WTC11 (cell line): ENCODE results near the gene GATM. TPM values are rescaled to one million over a fixed set of nuclear protein-coding genes. Genes with fewer than 3 reads are reported as not detected.

ENCODE experiments used
- ATAC-seq: fragments of 200-7000 bp; cut with Tn5 transposase; 2 replicates; pipeline ENCODE4 v1.10.0; 2021; ENCODE audit warnings: mild to moderate bottlenecking, moderate library complexity
- CTCF ChIA-PET: fragments of 300-600 bp; sonication (Branson Sonifier 250); formaldehyde crosslinking; loops from one replicate; lab custom pipeline; 2021; ENCODE audit warnings: antibody characterized with exemption; lab: Charles Lee
- POLR2A ChIA-PET: fragments of 350-600 bp; sonication (Branson Sonifier 250); formaldehyde crosslinking; loops from one replicate; lab custom pipeline; 2021; ENCODE audit warnings: antibody characterized with exemption; lab: Charles Lee
- DNase-seq: peaks from one replicate; pipeline ENCODE4 v3.0.0; 2021; ENCODE audit warnings: low spot score
- H3K27ac Mint-ChIP-seq: 2 replicates; pipeline ENCODE4 v1.8.0; 2021; ENCODE audit warnings: mixed read lengths
- H3K27me3 Mint-ChIP-seq: 2 replicates; pipeline ENCODE4 v1.8.0; 2021; ENCODE audit warnings: low read depth, mild to moderate bottlenecking, moderate library complexity, mixed read lengths
- H3K36me3 Mint-ChIP-seq: 2 replicates; pipeline ENCODE4 v1.8.0; 2021; ENCODE audit warnings: mixed read lengths
- H3K4me1 Mint-ChIP-seq: 2 replicates; pipeline ENCODE4 v1.8.0; 2022; ENCODE audit warnings: mixed read lengths
- H3K4me3 Mint-ChIP-seq: 2 replicates; pipeline ENCODE4 v1.8.0; 2021; ENCODE audit warnings: mild to moderate bottlenecking, moderate library complexity, mixed read lengths
- H3K9me3 Mint-ChIP-seq: 2 replicates; pipeline ENCODE4 v1.8.0; 2021; ENCODE audit warnings: mixed read lengths
- FOXJ3 ChIP-seq: sonication (generic); formaldehyde crosslinking; IDR thresholded peaks from 2 replicates; pipeline ENCODE4 v1.9.0; 2021; ENCODE audit warnings: missing genetic modification reagents, mild to moderate bottlenecking, borderline replicate concordance
- FOXP1 ChIP-seq: sonication (generic); formaldehyde crosslinking; IDR thresholded peaks from 2 replicates; pipeline ENCODE4 v1.8.0; 2022; ENCODE audit warnings: missing genetic modification reagents, mild to moderate bottlenecking, moderate library complexity, borderline replicate concordance
- IRF2 ChIP-seq: sonication (generic); formaldehyde crosslinking; IDR thresholded peaks from 2 replicates; pipeline ENCODE4 v1.8.0; 2022; ENCODE audit warnings: low read depth, missing genetic modification reagents, borderline replicate concordance
- MYBL2 ChIP-seq: sonication (generic); formaldehyde crosslinking; IDR thresholded peaks from 2 replicates; pipeline ENCODE4 v1.8.1; 2023; ENCODE audit warnings: mild to moderate bottlenecking, moderate library complexity, missing genetic modification reagents
- NFYB ChIP-seq: sonication (generic); formaldehyde crosslinking; conservative IDR thresholded peaks from 2 replicates; pipeline ENCODE4 v1.8.0; 2022; ENCODE audit warnings: low read depth, missing genetic modification reagents
- NR2C2 ChIP-seq: sonication (generic); formaldehyde crosslinking; IDR thresholded peaks from 2 replicates; pipeline ENCODE4 v1.8.0; 2022; ENCODE audit warnings: mild to moderate bottlenecking, missing genetic modification reagents
- SMAD3 ChIP-seq: sonication (generic); formaldehyde crosslinking; IDR thresholded peaks from 2 replicates; pipeline ENCODE4 v1.8.0; 2022; ENCODE audit warnings: missing genetic modification reagents, mild to moderate bottlenecking, borderline replicate concordance
- TEAD4 ChIP-seq: sonication (generic); formaldehyde crosslinking; IDR thresholded peaks from 2 replicates; pipeline ENCODE4 v1.8.0; 2022; ENCODE audit warnings: mild to moderate bottlenecking, missing genetic modification reagents
- ZBTB43 ChIP-seq: sonication (generic); formaldehyde crosslinking; IDR thresholded peaks from 2 replicates; pipeline ENCODE4 v1.8.1; 2023; ENCODE audit warnings: mild to moderate bottlenecking, missing genetic modification reagents
- ZNF138 ChIP-seq: sonication (generic); formaldehyde crosslinking; conservative IDR thresholded peaks from 2 replicates; pipeline ENCODE4 v1.8.1; 2022; ENCODE audit warnings: mild to moderate bottlenecking, moderate library complexity, missing genetic modification reagents
- ZNF232 ChIP-seq: sonication (generic); formaldehyde crosslinking; IDR thresholded peaks from 2 replicates; pipeline ENCODE4 v1.8.0; 2022; ENCODE audit warnings: mild to moderate bottlenecking, missing genetic modification reagents
- ZNF263 ChIP-seq: sonication (generic); formaldehyde crosslinking; IDR thresholded peaks from 2 replicates; pipeline ENCODE4 v1.8.1; 2022; ENCODE audit warnings: low read depth, mild to moderate bottlenecking, moderate library complexity, missing genetic modification reagents
- total RNA-seq: library from RNA; stranded (reverse); gene quantifications from 3 replicates; pipeline ENCODE4 v1.2.3, GENCODE V29; 2021
- TF ChIP-seq, protein P1 (sequence below): sonication (generic); formaldehyde crosslinking; IDR thresholded peaks from 2 replicates; pipeline ENCODE4 v1.8.1; 2023; ENCODE audit warnings: mild to moderate bottlenecking, missing genetic modification reagents, borderline replicate concordance
- TF ChIP-seq, protein P2 (sequence below): sonication (generic); formaldehyde crosslinking; IDR thresholded peaks from 2 replicates; pipeline ENCODE4 v1.8.1; 2022; ENCODE audit warnings: mild to moderate bottlenecking, missing genetic modification reagents, moderate library complexity, borderline replicate concordance
- TF ChIP-seq, protein P3 (sequence below): sonication (generic); formaldehyde crosslinking; IDR thresholded peaks from 2 replicates; pipeline ENCODE4 v1.8.0; 2022; ENCODE audit warnings: mild to moderate bottlenecking, missing genetic modification reagents
- TF ChIP-seq, protein P4 (sequence below): sonication (generic); formaldehyde crosslinking; IDR thresholded peaks from 2 replicates; pipeline ENCODE4 v1.8.0; 2023; ENCODE audit warnings: mild to moderate bottlenecking, missing genetic modification reagents
- TF ChIP-seq, protein P5 (sequence below): sonication (generic); formaldehyde crosslinking; IDR thresholded peaks from 2 replicates; pipeline ENCODE4 v1.8.1; 2023; ENCODE audit warnings: mild to moderate bottlenecking, moderate library complexity, missing genetic modification reagents

Gene GATM
- total RNA-seq, 1 experiment from 2014 or later: 10.1 TPM

DNA sequence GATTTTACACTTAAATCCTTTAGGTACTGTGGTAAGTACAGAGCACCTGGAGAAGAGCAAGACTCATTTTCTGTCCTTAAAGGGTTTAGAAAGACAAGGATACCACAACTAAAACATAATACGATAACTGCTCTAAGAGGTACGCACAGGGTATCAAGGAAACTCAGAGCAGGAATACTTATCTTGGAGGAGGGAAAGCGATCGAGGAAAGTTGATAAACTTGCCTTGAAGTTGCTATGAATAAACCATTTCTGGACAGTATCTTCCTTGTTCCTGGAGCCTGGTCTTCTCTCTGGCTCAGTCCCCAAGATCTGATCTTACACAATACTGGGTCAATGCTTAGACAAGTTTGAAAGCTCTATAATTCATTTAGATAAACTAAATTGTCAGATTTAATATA, 17.6 kb upstream of the GATM start:
- ATAC-seq: no peak
- Mint-ChIP-seq H3K36me3 (no peaks in the 10 kb centered on the region), H3K27ac (no peak overlapping the region), H3K4me1 (no peaks in the 10 kb centered on the region), H3K9me3 (no peaks in the 10 kb centered on the region), H3K27me3 (peaks cover 56% of the 10 kb centered on the region), H3K4me3 (no peak overlapping the region)
- ChIA-PET CTCF (no interaction called here), POLR2A (no interaction called here)
- DNase-seq: no peak
- TF ChIP-seq, protein P1, sequence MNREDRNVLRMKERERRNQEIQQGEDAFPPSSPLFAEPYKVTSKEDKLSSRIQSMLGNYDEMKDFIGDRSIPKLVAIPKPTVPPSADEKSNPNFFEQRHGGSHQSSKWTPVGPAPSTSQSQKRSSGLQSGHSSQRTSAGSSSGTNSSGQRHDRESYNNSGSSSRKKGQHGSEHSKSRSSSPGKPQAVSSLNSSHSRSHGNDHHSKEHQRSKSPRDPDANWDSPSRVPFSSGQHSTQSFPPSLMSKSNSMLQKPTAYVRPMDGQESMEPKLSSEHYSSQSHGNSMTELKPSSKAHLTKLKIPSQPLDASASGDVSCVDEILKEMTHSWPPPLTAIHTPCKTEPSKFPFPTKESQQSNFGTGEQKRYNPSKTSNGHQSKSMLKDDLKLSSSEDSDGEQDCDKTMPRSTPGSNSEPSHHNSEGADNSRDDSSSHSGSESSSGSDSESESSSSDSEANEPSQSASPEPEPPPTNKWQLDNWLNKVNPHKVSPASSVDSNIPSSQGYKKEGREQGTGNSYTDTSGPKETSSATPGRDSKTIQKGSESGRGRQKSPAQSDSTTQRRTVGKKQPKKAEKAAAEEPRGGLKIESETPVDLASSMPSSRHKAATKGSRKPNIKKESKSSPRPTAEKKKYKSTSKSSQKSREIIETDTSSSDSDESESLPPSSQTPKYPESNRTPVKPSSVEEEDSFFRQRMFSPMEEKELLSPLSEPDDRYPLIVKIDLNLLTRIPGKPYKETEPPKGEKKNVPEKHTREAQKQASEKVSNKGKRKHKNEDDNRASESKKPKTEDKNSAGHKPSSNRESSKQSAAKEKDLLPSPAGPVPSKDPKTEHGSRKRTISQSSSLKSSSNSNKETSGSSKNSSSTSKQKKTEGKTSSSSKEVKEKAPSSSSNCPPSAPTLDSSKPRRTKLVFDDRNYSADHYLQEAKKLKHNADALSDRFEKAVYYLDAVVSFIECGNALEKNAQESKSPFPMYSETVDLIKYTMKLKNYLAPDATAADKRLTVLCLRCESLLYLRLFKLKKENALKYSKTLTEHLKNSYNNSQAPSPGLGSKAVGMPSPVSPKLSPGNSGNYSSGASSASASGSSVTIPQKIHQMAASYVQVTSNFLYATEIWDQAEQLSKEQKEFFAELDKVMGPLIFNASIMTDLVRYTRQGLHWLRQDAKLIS (CRISPR knock-in tag): no peak
- TF ChIP-seq, protein P2, sequence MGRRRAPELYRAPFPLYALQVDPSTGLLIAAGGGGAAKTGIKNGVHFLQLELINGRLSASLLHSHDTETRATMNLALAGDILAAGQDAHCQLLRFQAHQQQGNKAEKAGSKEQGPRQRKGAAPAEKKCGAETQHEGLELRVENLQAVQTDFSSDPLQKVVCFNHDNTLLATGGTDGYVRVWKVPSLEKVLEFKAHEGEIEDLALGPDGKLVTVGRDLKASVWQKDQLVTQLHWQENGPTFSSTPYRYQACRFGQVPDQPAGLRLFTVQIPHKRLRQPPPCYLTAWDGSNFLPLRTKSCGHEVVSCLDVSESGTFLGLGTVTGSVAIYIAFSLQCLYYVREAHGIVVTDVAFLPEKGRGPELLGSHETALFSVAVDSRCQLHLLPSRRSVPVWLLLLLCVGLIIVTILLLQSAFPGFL (CRISPR knock-in tag): no peak
- TF ChIP-seq NFYB (CRISPR knock-in tag): no peak
- TF ChIP-seq FOXJ3 (CRISPR knock-in tag): no peak
- TF ChIP-seq SMAD3 (CRISPR knock-in tag): no peak
- TF ChIP-seq, protein P3, sequence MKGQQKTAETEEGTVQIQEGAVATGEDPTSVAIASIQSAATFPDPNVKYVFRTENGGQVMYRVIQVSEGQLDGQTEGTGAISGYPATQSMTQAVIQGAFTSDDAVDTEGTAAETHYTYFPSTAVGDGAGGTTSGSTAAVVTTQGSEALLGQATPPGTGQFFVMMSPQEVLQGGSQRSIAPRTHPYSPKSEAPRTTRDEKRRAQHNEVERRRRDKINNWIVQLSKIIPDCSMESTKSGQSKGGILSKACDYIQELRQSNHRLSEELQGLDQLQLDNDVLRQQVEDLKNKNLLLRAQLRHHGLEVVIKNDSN (CRISPR knock-in tag): no peak
- TF ChIP-seq, protein P4, sequence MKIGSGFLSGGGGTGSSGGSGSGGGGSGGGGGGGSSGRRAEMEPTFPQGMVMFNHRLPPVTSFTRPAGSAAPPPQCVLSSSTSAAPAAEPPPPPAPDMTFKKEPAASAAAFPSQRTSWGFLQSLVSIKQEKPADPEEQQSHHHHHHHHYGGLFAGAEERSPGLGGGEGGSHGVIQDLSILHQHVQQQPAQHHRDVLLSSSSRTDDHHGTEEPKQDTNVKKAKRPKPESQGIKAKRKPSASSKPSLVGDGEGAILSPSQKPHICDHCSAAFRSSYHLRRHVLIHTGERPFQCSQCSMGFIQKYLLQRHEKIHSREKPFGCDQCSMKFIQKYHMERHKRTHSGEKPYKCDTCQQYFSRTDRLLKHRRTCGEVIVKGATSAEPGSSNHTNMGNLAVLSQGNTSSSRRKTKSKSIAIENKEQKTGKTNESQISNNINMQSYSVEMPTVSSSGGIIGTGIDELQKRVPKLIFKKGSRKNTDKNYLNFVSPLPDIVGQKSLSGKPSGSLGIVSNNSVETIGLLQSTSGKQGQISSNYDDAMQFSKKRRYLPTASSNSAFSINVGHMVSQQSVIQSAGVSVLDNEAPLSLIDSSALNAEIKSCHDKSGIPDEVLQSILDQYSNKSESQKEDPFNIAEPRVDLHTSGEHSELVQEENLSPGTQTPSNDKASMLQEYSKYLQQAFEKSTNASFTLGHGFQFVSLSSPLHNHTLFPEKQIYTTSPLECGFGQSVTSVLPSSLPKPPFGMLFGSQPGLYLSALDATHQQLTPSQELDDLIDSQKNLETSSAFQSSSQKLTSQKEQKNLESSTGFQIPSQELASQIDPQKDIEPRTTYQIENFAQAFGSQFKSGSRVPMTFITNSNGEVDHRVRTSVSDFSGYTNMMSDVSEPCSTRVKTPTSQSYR (CRISPR knock-in tag): no peak
- TF ChIP-seq ZNF138 (CRISPR knock-in tag): no peak
- no peak for TF ChIP-seq IRF2 (CRISPR knock-in tag)
- no peak for TF ChIP-seq ZBTB43 (CRISPR knock-in tag)
- TF ChIP-seq, protein P5, sequence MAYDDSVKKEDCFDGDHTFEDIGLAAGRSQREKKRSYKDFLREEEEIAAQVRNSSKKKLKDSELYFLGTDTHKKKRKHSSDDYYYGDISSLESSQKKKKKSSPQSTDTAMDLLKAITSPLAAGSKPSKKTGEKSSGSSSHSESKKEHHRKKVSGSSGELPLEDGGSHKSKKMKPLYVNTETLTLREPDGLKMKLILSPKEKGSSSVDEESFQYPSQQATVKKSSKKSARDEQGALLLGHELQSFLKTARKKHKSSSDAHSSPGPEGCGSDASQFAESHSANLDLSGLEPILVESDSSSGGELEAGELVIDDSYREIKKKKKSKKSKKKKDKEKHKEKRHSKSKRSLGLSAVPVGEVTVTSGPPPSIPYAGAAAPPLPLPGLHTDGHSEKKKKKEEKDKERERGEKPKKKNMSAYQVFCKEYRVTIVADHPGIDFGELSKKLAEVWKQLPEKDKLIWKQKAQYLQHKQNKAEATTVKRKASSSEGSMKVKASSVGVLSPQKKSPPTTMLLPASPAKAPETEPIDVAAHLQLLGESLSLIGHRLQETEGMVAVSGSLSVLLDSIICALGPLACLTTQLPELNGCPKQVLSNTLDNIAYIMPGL (CRISPR knock-in tag): no peak
- no peak for TF ChIP-seq ZNF263 (CRISPR knock-in tag)
- TF ChIP-seq NR2C2: no peak
- TF ChIP-seq TEAD4 (CRISPR knock-in tag): no peak
- TF ChIP-seq FOXP1: no peak
- TF ChIP-seq ZNF232 (CRISPR knock-in tag): no peak
- no peak for TF ChIP-seq MYBL2 (CRISPR knock-in tag)
